ENCODE measurements around the gene PRDM7.
"Not testable (repeated sequence)": the region's sequence is repeated elsewhere in the genome, so short reads cannot be mapped to it uniquely, and the experiment has no call there.

The PRDM7 gene

GRCh38 chr16:90077240-90077756 lies at the start of gene PRDM7:
PRDM7 (minus strand) TSS chr16:90077331; CDS start chr16:90075910, 1,421 bp downstream.
- DNase-seq (ENCODE audit: low spot score), result peak; percentile 77

- not testable (repeated sequence) for DNase-seq (ENCODE audit: low spot score)
These were observed 44.7 kb upstream of the PRDM7 start for GRCh38 chr16:90121846-90122245.

GRCh38 chr16:90107617-90108016 lies 30.5 kb upstream of the PRDM7 start:
- DNase-seq (ENCODE audit: low spot score), result not testable (repeated sequence)

GRCh38 chr16:90107060-90107459 lies 29.9 kb upstream of the PRDM7 start:
- DNase-seq (ENCODE audit: low spot score), result not testable (repeated sequence)

- not testable (repeated sequence) for DNase-seq (ENCODE audit: low spot score)
These were observed 29.1 kb upstream of the PRDM7 start for GRCh38 chr16:90106271-90106670.

GRCh38 chr16:90104725-90105124 lies 27.6 kb upstream of the PRDM7 start:
- not testable (repeated sequence) for DNase-seq (ENCODE audit: low spot score)

- DNase-seq (ENCODE audit: low spot score), result not testable (repeated sequence)
These were observed 25.2 kb upstream of the PRDM7 start for GRCh38 chr16:90102086-90102884.

GRCh38 chr16:90101332-90101731 lies 24.2 kb upstream of the PRDM7 start:
- DNase-seq (ENCODE audit: low spot score), result not testable (repeated sequence)

- DNase-seq (ENCODE audit: low spot score), result not testable (repeated sequence)
These were observed 23.7 kb upstream of the PRDM7 start for GRCh38 chr16:90100790-90101189.

- DNase-seq (ENCODE audit: low spot score), result not testable (repeated sequence)
These were observed 23.1 kb upstream of the PRDM7 start for GRCh38 chr16:90100229-90100628.

GRCh38 chr16:90098936-90099335 lies 21.8 kb upstream of the PRDM7 start:
- DNase-seq (ENCODE audit: low spot score), result not testable (repeated sequence)

- DNase-seq (ENCODE audit: low spot score), result not testable (repeated sequence)
These were observed 20.0 kb upstream of the PRDM7 start for GRCh38 chr16:90097010-90097684.

- DNase-seq (ENCODE audit: low spot score), result not testable (repeated sequence)
These were observed 17.7 kb upstream of the PRDM7 start for GRCh38 chr16:90094791-90095190.

- not testable (repeated sequence) for DNase-seq (ENCODE audit: low spot score)
These were observed 17.2 kb upstream of the PRDM7 start for GRCh38 chr16:90094296-90094695.

GRCh38 chr16:90093799-90094198 lies 16.7 kb upstream of the PRDM7 start:
- DNase-seq (ENCODE audit: low spot score), result not testable (repeated sequence)

- not testable (repeated sequence) for DNase-seq (ENCODE audit: low spot score)
These were observed 15.7 kb upstream of the PRDM7 start for GRCh38 chr16:90092781-90093180.

GRCh38 chr16:90084215-90084950 lies 7.3 kb upstream of the PRDM7 start:
- no peak for DNase-seq (ENCODE audit: low spot score)

GRCh38 chr16:90083139-90083538 lies 6.0 kb upstream of the PRDM7 start:
- no peak for DNase-seq (ENCODE audit: low spot score)

GRCh38 chr16:90081606-90081970 lies 4.5 kb upstream of the PRDM7 start:
- no peak for DNase-seq (ENCODE audit: low spot score)

GRCh38 chr16:90078579-90078895 lies 1.4 kb upstream of the PRDM7 start:
- DNase-seq (ENCODE audit: low spot score), result no peak

- no peak for DNase-seq (ENCODE audit: low spot score)
These were observed 837 bp upstream of the PRDM7 start for GRCh38 chr16:90077757-90078578.
